ENCODE measurements around the gene PER1.

PER1 gene

GRCh38 chr17:8140065-8141029 lies 11.9 kb downstream of the PER1 start:
- DNase-seq = no peak

- DNase-seq = peak; percentile 91
Measured at GRCh38 chr17:8138672-8139371, 13.4 kb downstream of the PER1 start.

- no peak for DNase-seq
Measured at GRCh38 chr17:8138374-8138671, 13.9 kb downstream of the PER1 start.

GRCh38 chr17:8137645-8138373 lies 14.4 kb downstream of the PER1 start:
- no peak for DNase-seq

GRCh38 chr17:8133941-8134340 lies 18.3 kb downstream of the PER1 start:
- no peak for DNase-seq

- no peak for DNase-seq
Measured at GRCh38 chr17:8133399-8133798, 18.8 kb downstream of the PER1 start.

- no peak for DNase-seq
Measured at GRCh38 chr17:8131844-8132441, 20.3 kb downstream of the PER1 start.

- DNase-seq = no peak
Measured at GRCh38 chr17:8128125-8128784, 23.9 kb downstream of the PER1 start.

GRCh38 chr17:8126491-8127066 lies 25.6 kb downstream of the PER1 start:
- no peak for DNase-seq

- peak; percentile 13 for DNase-seq
Measured at GRCh38 chr17:8125947-8126490, 26.2 kb downstream of the PER1 start.

GRCh38 chr17:8125154-8125946 lies 26.9 kb downstream of the PER1 start:
- DNase-seq = peak; percentile 51

GRCh38 chr17:8124350-8125153 lies 27.7 kb downstream of the PER1 start:
- no peak for DNase-seq

GRCh38 chr17:8123695-8124349 lies 28.4 kb downstream of the PER1 start, which contains the start of gene HES7:
Gene HES7, minus strand, starts transcription at chr17:8124106. Its CDS starts 22 bp downstream, at chr17:8124084.
- DNase-seq = no peak

GRCh38 chr17:8122924-8123694 lies 29.1 kb downstream of the PER1 start:
- DNase-seq = no peak

- DNase-seq = no peak
Measured at GRCh38 chr17:8122422-8122923, 29.7 kb downstream of the PER1 start.

- peak; percentile 33 for DNase-seq
Measured at GRCh38 chr17:8121681-8122421, 30.4 kb downstream of the PER1 start.

- DNase-seq = no peak
Measured at GRCh38 chr17:8121407-8121680, 30.9 kb downstream of the PER1 start.

Data from DMS79 (cell line).